MM.1S (cell line): Measurements from ENCODE around the gene RAB27B.

Experiments used
- DNase-seq: peaks from one replicate; pipeline ENCODE4 v3.0.0-alpha.2; 2015
- H2AFZ ChIP-seq: fragments of 300-600 bp; sonication (generic); 2 replicates; pipeline ENCODE4 v1.6.0; 2016; ENCODE audit warnings: antibody characterized with exemption, low read length
- H3F3A ChIP-seq: fragments of 300-600 bp; sonication (generic); 2 replicates; pipeline ENCODE4 v1.6.1; 2016; ENCODE audit warnings: mild to moderate bottlenecking, antibody characterized with exemption, low read length, moderate library complexity, mixed read lengths; ENCODE audit not compliant: insufficient read depth
- H3K27ac ChIP-seq: fragments of 300-600 bp; sonication (generic); 2 replicates; pipeline ENCODE4 v1.5.1; 2016; ENCODE audit warnings: mild to moderate bottlenecking, low read length
- H3K27me3 ChIP-seq: fragments of 300-600 bp; sonication (generic); replicated peaks from 2 replicates; pipeline ENCODE4 v1.6.0; 2016; ENCODE audit warnings: low read length; ENCODE audit not compliant: insufficient read depth
- H3K36me3 ChIP-seq: fragments of 300-600 bp; sonication (generic); replicated peaks from 2 replicates; pipeline ENCODE4 v1.6.1; 2016; ENCODE audit warnings: mild to moderate bottlenecking, low read length, mixed read lengths; ENCODE audit not compliant: insufficient read depth
- H3K4me1 ChIP-seq: fragments of 300-600 bp; sonication (generic); 2 replicates; pipeline ENCODE4 v1.6.1; 2016; ENCODE audit warnings: low read length, mixed read lengths
- H3K4me2 ChIP-seq: fragments of 300-600 bp; sonication (generic); 2 replicates; pipeline ENCODE4 v1.6.0; 2016; ENCODE audit warnings: low read depth, low read length
- H3K4me3 ChIP-seq: fragments of 300-600 bp; sonication (generic); 2 replicates; pipeline ENCODE4 v1.5.1; 2016; ENCODE audit warnings: low read length, mixed read lengths
- H3K79me2 ChIP-seq: fragments of 300-600 bp; sonication (generic); 2 replicates; pipeline ENCODE4 v1.6.1; 2016; ENCODE audit warnings: mixed run types, low read length, mixed read lengths
- H3K9ac ChIP-seq: fragments of 300-600 bp; sonication (generic); 2 replicates; pipeline ENCODE4 v1.6.1; 2016; ENCODE audit warnings: low read length, mixed read lengths
- H3K9me2 ChIP-seq: fragments of 300-600 bp; sonication (generic); replicated peaks from 2 replicates; pipeline ENCODE4 v1.6.1; 2016; ENCODE audit warnings: mild to moderate bottlenecking, low read length, mixed read lengths; ENCODE audit not compliant: insufficient read depth
- H3K9me3 ChIP-seq: fragments of 300-600 bp; sonication (generic); replicated peaks from 2 replicates; pipeline ENCODE4 v1.6.1; 2016; ENCODE audit warnings: mild to moderate bottlenecking, low read length, mixed read lengths; ENCODE audit not compliant: insufficient read depth
- H4K20me1 ChIP-seq: fragments of 300-600 bp; sonication (generic); 2 replicates; pipeline ENCODE4 v1.6.1; 2016; ENCODE audit warnings: mild to moderate bottlenecking, low read length, moderate library complexity, mixed read lengths; ENCODE audit not compliant: insufficient read depth
- EZH2 ChIP-seq: fragments of 300-600 bp; sonication (generic); optimal IDR thresholded peaks from 2 replicates; pipeline ENCODE3; 2017; ENCODE audit warnings: low read depth, mild to moderate bottlenecking, antibody characterized with exemption, low read length, mixed read lengths
- EZH2phosphoT487 ChIP-seq: fragments of 300-600 bp; sonication (generic); IDR thresholded peaks from 2 replicates; pipeline ENCODE4 v1.6.1; 2018; ENCODE audit warnings: antibody characterized with exemption, low read length
- TF ChIP-seq, protein P1 (sequence below): fragments of 300-600 bp; sonication (generic); IDR thresholded peaks from 2 replicates; pipeline ENCODE4 v1.5.1; 2016; ENCODE audit warnings: antibody characterized with exemption, low read length, mixed read lengths

The RAB27B gene

DNA sequence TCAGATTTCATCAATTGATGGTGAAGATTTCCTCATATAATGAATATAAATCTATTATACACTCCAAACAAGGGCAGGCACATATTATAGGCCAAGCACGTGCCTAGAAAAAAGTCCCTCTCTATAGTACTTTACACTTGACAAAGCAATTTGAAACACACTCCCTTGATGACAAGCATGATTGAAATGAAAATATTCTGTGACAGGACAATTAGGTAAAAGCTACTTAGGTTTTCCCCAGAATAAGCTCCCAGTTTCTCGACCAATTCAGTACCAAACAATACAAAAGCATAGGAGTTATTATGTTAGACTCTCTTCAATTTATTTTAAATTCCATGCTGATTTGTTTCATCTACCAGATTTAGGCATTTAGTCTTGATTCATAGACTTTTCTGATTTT, 83.3 kb downstream of the RAB27B start:
- Histone ChIP-seq H3K36me3 (no peaks in the 10 kb centered on the region), H3K79me2 (no peaks in the 10 kb centered on the region), H3K4me3 (no peak overlapping the region), H4K20me1 (no peaks in the 10 kb centered on the region), H2AFZ (no peak overlapping the region), H3K27me3 (no peaks in the 10 kb centered on the region), H3F3A (no peaks in the 10 kb centered on the region), H3K4me2 (no peak overlapping the region), H3K9me2 (no peaks in the 10 kb centered on the region), H3K4me1 (no peaks in the 10 kb centered on the region), H3K9ac (no peak overlapping the region), H3K9me3 (no peaks in the 10 kb centered on the region), H3K27ac (no peak overlapping the region)
- DNase-seq = no peak
- no peak for TF ChIP-seq EZH2phosphoT487
- no peak for TF ChIP-seq EZH2
- TF ChIP-seq, protein P1, sequence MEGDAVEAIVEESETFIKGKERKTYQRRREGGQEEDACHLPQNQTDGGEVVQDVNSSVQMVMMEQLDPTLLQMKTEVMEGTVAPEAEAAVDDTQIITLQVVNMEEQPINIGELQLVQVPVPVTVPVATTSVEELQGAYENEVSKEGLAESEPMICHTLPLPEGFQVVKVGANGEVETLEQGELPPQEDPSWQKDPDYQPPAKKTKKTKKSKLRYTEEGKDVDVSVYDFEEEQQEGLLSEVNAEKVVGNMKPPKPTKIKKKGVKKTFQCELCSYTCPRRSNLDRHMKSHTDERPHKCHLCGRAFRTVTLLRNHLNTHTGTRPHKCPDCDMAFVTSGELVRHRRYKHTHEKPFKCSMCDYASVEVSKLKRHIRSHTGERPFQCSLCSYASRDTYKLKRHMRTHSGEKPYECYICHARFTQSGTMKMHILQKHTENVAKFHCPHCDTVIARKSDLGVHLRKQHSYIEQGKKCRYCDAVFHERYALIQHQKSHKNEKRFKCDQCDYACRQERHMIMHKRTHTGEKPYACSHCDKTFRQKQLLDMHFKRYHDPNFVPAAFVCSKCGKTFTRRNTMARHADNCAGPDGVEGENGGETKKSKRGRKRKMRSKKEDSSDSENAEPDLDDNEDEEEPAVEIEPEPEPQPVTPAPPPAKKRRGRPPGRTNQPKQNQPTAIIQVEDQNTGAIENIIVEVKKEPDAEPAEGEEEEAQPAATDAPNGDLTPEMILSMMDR = no peak

GRCh38 chr18:54914816-54915215, 86.5 kb downstream of the RAB27B start:
- Histone ChIP-seq H3K4me1 (no peaks in the 10 kb centered on the region), H3K79me2 (no peaks in the 10 kb centered on the region), H3K9me2 (no peaks in the 10 kb centered on the region), H2AFZ (no peak overlapping the region), H4K20me1 (no peaks in the 10 kb centered on the region), H3K36me3 (no peaks in the 10 kb centered on the region), H3F3A (no peaks in the 10 kb centered on the region), H3K4me2 (no peak overlapping the region), H3K9me3 (no peaks in the 10 kb centered on the region), H3K4me3 (no peak overlapping the region), H3K27ac (no peak overlapping the region), H3K27me3 (no peaks in the 10 kb centered on the region), H3K9ac (no peak overlapping the region)
- TF ChIP-seq EZH2phosphoT487 (no peak), EZH2 (no peak)
- TF ChIP-seq, protein P1 = no peak
- DNase-seq = no peak

DNA sequence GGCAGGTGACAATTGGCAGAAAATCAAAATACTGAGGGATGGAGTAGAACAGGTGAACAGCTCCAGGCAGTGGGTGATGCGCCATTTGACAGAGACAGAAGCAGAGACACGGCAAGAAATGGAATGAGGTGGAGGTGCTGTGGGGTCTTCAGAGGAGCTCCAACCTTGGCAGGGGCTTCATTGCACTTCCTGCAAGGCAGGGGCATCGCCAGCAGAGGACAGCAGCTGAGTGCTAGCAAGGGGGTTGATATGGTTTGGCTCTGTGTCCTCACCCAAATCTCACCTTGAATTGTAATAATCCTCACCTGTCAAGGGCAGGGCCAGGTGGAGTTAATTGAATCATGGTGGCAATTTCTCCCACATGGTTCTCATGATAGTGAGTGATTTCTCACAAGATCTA, 88.2 kb downstream of the RAB27B start:
- H3K9me2 ChIP-seq = no peaks in the 10 kb centered on the region
- H3K4me3 ChIP-seq = no peak overlapping the region
- H3K79me2 ChIP-seq = no peaks in the 10 kb centered on the region
- no peak overlapping the region for H3K27ac ChIP-seq
- no peaks in the 10 kb centered on the region for H3K9me3 ChIP-seq
- no peaks in the 10 kb centered on the region for H3F3A ChIP-seq
- no peak overlapping the region for H3K4me2 ChIP-seq
- DNase-seq = no peak
- H3K9ac ChIP-seq = no peak overlapping the region
- no peaks in the 10 kb centered on the region for H3K36me3 ChIP-seq
- no peaks in the 10 kb centered on the region for H3K4me1 ChIP-seq
- H2AFZ ChIP-seq = no peak overlapping the region
- H3K27me3 ChIP-seq = no peaks in the 10 kb centered on the region
- H4K20me1 ChIP-seq = no peaks in the 10 kb centered on the region
- TF ChIP-seq, protein P1 = no peak
- no peak for TF ChIP-seq EZH2

GRCh38 chr18:54918060-54918459, 89.8 kb downstream of the RAB27B start:
- no peak overlapping the region for H3K9ac ChIP-seq
- H3K27me3 ChIP-seq = no peaks in the 10 kb centered on the region
- H3K4me3 ChIP-seq = no peak overlapping the region
- no peaks in the 10 kb centered on the region for H3K4me1 ChIP-seq
- no peaks in the 10 kb centered on the region for H3K9me2 ChIP-seq
- no peaks in the 10 kb centered on the region for H3F3A ChIP-seq
- TF ChIP-seq EZH2 (no peak), EZH2phosphoT487 (no peak)
- TF ChIP-seq, protein P1 = no peak
- no peak overlapping the region for H3K4me2 ChIP-seq
- no peak overlapping the region for H3K27ac ChIP-seq
- no peaks in the 10 kb centered on the region for H4K20me1 ChIP-seq
- no peaks in the 10 kb centered on the region for H3K79me2 ChIP-seq
- no peak overlapping the region for H2AFZ ChIP-seq
- no peak for DNase-seq
- no peaks in the 10 kb centered on the region for H3K9me3 ChIP-seq
- H3K36me3 ChIP-seq = no peaks in the 10 kb centered on the region
